Caco-2 (cell line): ENCODE data around the gene ZNF135. TPM values are rescaled to one million over a fixed set of nuclear protein-coding genes. Genes with fewer than 3 reads are reported as not detected.

Experiments
- BruUV-seq: library from RNA; stranded (reverse); fragments of 400-500 nt; replicated peaks from 2 replicates; lab custom pipeline; 2021; lab: Mats Ljungman, UMichigan
- CTCF ChIA-PET: fragments of 300-600 bp; sonication (Branson Sonifier 250); formaldehyde crosslinking; loops from one replicate; lab custom pipeline; 2022; ENCODE audit warnings: antibody characterized with exemption; lab: Charles Lee
- POLR2A ChIA-PET: fragments of 300-600 bp; sonication (Branson Sonifier 250); formaldehyde crosslinking; loops from one replicate; lab custom pipeline; 2022; ENCODE audit warnings: antibody characterized with exemption; lab: Charles Lee
- DNase-seq, 2 experiments: peaks; one replicate each; pipeline versions ENCODE4 v3.0.0 to v3.0.0-alpha.2; 2020 to 2022
- H3K27me3 ChIP-seq: replicated peaks from 2 replicates; pipeline ENCODE4 v1.6.0; 2011; ENCODE audit warnings: low read length; ENCODE audit not compliant: control insufficient read depth, insufficient read depth
- H3K36me3 ChIP-seq: 2 replicates; pipeline ENCODE4 v1.5.1; 2011; ENCODE audit warnings: low read length; ENCODE audit not compliant: control insufficient read depth, insufficient read depth
- H3K4me1 ChIP-seq: fragments of 250-450 bp; sonication (Bioruptor Pico); 2 replicates; pipeline ENCODE4 v1.5.1; 2020; ENCODE audit warnings: mild to moderate bottlenecking
- H3K4me3 ChIP-seq: 2 replicates; pipeline ENCODE4 v1.5.1; 2011; ENCODE audit warnings: low read depth, mild to moderate bottlenecking, control low read depth, low read length
- H3K9me3 ChIP-seq: fragments of 250-450 bp; sonication (Bioruptor Pico); 2 replicates; pipeline ENCODE4 v1.5.1; 2020; ENCODE audit warnings: mild to moderate bottlenecking, moderate library complexity
- H3K27ac Mint-ChIP-seq: one replicate; pipeline ENCODE4 v1.8.0; 2022; ENCODE audit warnings: mixed read lengths; ENCODE audit not compliant: unreplicated experiment
- H3K27me3 Mint-ChIP-seq: one replicate; pipeline ENCODE4 v1.8.0; 2022; ENCODE audit warnings: mixed read lengths; ENCODE audit not compliant: insufficient read depth, unreplicated experiment
- H3K36me3 Mint-ChIP-seq: one replicate; pipeline ENCODE4 v1.8.0; 2022; ENCODE audit warnings: mild to moderate bottlenecking, mixed read lengths; ENCODE audit not compliant: insufficient read depth, unreplicated experiment
- H3K4me1 Mint-ChIP-seq: one replicate; pipeline ENCODE4 v1.8.0; 2022; ENCODE audit warnings: low read depth, mixed read lengths; ENCODE audit not compliant: unreplicated experiment
- H3K4me3 Mint-ChIP-seq: one replicate; pipeline ENCODE4 v1.8.0; 2022; ENCODE audit warnings: mild to moderate bottlenecking, moderate library complexity, mixed read lengths; ENCODE audit not compliant: unreplicated experiment
- H3K9me3 Mint-ChIP-seq: one replicate; pipeline ENCODE4 v1.8.0; 2022; ENCODE audit warnings: mixed read lengths; ENCODE audit not compliant: unreplicated experiment
- intact Hi-C: fragments of 100-400 bp; cut with micrococcal nuclease; formaldehyde crosslinking; loops from one replicate; pipeline ENCODE4 v1.10.0; 2022; ENCODE audit not compliant: unreplicated experiment
- total RNA-seq: library from RNA; stranded (reverse); gene quantifications from 2 replicates; pipeline ENCODE4 v1.2.3, GENCODE V29; 2022
- TF ChIP-seq, protein P1 (sequence below), 2 experiments: fragments of 200-600 bp in 1 of 2; IDR thresholded peaks; 1 replicate in 1 of 2; 2 replicates in 1 of 2; pipeline versions ENCODE4 v1.5.1 to v1.8.0; 2011 to 2022; ENCODE audit warnings: antibody characterized with exemption in 1 of 2, control low read depth in 1 of 2, inconsistent platforms in 1 of 2, low read depth in 1 of 2, low read length in 1 of 2, mild to moderate bottlenecking in 1 of 2, moderate library complexity in 1 of 2; ENCODE audit not compliant: insufficient read depth in 1 of 2, severe bottlenecking in 1 of 2, unreplicated experiment in 1 of 2

The ZNF135 gene
- total RNA-seq, 1 experiment from 2014 or later, result not detected

DNA sequence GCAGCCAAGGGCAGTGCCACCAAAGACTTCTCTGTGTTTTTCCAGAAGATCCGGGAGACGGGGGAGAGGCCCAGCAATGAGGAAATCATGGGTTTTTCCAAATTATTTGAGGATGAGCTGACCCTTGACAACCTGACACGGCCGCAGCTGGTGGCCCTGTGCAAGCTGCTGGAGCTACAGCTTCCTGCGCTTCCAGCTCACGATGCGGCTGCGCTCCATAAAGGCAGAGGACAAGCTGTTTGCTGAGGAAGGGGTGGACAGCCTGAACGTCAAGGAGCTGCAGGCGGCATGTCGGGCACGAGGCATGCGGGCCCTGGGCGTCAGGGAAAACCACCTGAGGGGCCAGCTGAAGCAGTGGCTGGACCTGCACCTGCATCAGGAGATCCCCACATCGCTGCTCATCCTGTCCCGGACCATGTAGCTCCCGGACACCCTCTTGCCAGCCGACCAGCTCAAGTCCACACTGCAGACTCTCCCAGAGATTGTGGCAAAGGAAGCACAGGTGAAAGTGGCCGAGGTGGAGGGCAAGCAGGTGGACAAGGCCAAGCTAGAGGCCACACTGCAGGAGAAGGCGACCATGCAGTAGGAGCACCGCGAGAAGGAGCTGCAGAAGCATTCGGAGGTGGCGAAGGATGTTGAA lies 13.6 kb upstream of the ZNF135 start:
- no TSS peak for BruUV-seq
- no peaks in the 10 kb centered on the region for H3K27me3 Mint-ChIP-seq
- Histone ChIP-seq H3K4me3 (no peak overlapping the region), H3K27me3 (no peaks in the 10 kb centered on the region), H3K9me3 (peaks cover 32% of the 10 kb centered on the region), H3K4me1 (no peaks in the 10 kb centered on the region), H3K36me3 (no peaks in the 10 kb centered on the region)
- ChIA-PET CTCF (no interaction called here), POLR2A (no interaction called here)
- intact Hi-C loops, result no loop called here
- peaks cover 35% of the 10 kb centered on the region for H3K9me3 Mint-ChIP-seq
- no peak overlapping the region for H3K27ac Mint-ChIP-seq
- no peaks in the 10 kb centered on the region for H3K36me3 Mint-ChIP-seq
- TF ChIP-seq, protein P1, sequence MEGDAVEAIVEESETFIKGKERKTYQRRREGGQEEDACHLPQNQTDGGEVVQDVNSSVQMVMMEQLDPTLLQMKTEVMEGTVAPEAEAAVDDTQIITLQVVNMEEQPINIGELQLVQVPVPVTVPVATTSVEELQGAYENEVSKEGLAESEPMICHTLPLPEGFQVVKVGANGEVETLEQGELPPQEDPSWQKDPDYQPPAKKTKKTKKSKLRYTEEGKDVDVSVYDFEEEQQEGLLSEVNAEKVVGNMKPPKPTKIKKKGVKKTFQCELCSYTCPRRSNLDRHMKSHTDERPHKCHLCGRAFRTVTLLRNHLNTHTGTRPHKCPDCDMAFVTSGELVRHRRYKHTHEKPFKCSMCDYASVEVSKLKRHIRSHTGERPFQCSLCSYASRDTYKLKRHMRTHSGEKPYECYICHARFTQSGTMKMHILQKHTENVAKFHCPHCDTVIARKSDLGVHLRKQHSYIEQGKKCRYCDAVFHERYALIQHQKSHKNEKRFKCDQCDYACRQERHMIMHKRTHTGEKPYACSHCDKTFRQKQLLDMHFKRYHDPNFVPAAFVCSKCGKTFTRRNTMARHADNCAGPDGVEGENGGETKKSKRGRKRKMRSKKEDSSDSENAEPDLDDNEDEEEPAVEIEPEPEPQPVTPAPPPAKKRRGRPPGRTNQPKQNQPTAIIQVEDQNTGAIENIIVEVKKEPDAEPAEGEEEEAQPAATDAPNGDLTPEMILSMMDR (IDR thresholded peaks at IDR 0.05; ENCODE audit: insufficient read depth in 1 of 2, low read depth in 1 of 2, low read length in 1 of 2, severe bottlenecking in 1 of 2, unreplicated experiment in 1 of 2), result no peak
- H3K4me1 Mint-ChIP-seq, result no peaks in the 10 kb centered on the region
- DNase-seq, result no peak
- no peak overlapping the region for H3K4me3 Mint-ChIP-seq

DNA sequence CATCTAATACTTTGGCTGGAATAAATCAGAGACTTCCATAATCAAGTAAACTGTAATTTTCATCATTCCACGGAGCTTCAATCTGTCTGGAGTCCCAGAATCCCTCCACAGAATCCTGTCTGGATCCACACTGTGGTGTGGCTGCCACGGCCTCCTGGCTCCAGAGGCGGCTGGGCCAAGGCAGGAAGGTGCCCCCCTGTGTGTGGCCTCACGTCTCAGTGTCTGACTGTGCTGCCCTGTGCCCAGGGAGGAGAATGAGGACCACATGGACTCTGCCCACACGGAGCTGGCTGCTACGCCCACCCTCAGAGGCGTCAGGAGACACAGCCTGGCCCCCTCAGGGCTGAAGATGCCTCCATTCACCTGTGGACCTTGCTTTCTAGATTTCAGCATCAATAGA lies 12.2 kb upstream of the ZNF135 start:
- no peaks in the 10 kb centered on the region for H3K27me3 ChIP-seq
- no TSS peak for BruUV-seq
- Mint-ChIP-seq H3K27ac (no peak overlapping the region), H3K4me1 (no peaks in the 10 kb centered on the region), H3K36me3 (no peaks in the 10 kb centered on the region), H3K4me3 (no peak overlapping the region), H3K27me3 (no peaks in the 10 kb centered on the region), H3K9me3 (peaks cover 35% of the 10 kb centered on the region)
- H3K9me3 ChIP-seq, result peaks cover 22% of the 10 kb centered on the region
- H3K4me1 ChIP-seq, result no peaks in the 10 kb centered on the region
- ChIA-PET POLR2A (no interaction called here), CTCF (no interaction called here)
- intact Hi-C loops, result no loop called here
- TF ChIP-seq, protein P1 (IDR thresholded peaks at IDR 0.05; ENCODE audit: insufficient read depth in 1 of 2, low read depth in 1 of 2, low read length in 1 of 2, severe bottlenecking in 1 of 2, unreplicated experiment in 1 of 2), result no peak
- no peak overlapping the region for H3K4me3 ChIP-seq
- DNase-seq, result no peak
- no peaks in the 10 kb centered on the region for H3K36me3 ChIP-seq

DNA sequence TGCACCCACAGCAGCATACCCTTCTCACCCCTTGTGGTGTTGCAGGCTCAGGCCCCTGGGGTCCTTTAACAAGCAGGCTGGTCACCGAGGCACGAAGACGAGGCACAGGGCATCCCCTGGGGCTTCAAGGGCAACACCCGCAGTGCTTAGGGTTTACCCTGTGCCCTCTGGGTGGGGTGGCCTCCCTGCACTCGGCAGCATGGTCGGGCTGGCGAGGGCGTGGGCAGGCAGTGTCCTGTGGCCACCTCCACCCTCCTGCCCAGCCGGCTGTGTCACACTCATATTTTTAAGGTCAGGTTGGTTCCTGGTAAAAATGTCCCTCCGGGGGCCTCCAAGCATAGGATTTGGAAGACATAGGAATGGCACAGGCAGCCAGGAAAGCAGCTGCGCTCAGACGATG lies 11.4 kb upstream of the ZNF135 start:
- no TSS peak for BruUV-seq
- CTCF ChIA-PET, result no interaction called here

More for the DNA sequence above, 11.4 kb upstream of the ZNF135 start:
- Histone ChIP-seq H3K4me1 (no peaks in the 10 kb centered on the region), H3K4me3 (no peak overlapping the region), H3K36me3 (no peaks in the 10 kb centered on the region), H3K9me3 (peaks cover 23% of the 10 kb centered on the region), H3K27me3 (no peaks in the 10 kb centered on the region)
- intact Hi-C loops, result no loop called here
- TF ChIP-seq, protein P1 (IDR thresholded peaks at IDR 0.05; ENCODE audit: insufficient read depth in 1 of 2, low read depth in 1 of 2, low read length in 1 of 2, severe bottlenecking in 1 of 2, unreplicated experiment in 1 of 2), result no peak
- no peak overlapping the region for H3K27ac Mint-ChIP-seq
- no peaks in the 10 kb centered on the region for H3K36me3 Mint-ChIP-seq
- peaks cover 35% of the 10 kb centered on the region for H3K9me3 Mint-ChIP-seq
- no peaks in the 10 kb centered on the region for H3K27me3 Mint-ChIP-seq
- POLR2A ChIA-PET, result no interaction called here
- H3K4me1 Mint-ChIP-seq, result no peaks in the 10 kb centered on the region
- no peak for DNase-seq
- no peak overlapping the region for H3K4me3 Mint-ChIP-seq
